Neural cell (in vitro differentiated cells): ENCODE data around the gene PRRT1B. TPM values are rescaled to one million over a fixed set of nuclear protein-coding genes. Genes with fewer than 3 reads are reported as not detected.

Experiments
- H2AFZ ChIP-seq: fragments of 200-600, 300-800 bp; sonication (generic), shearing (Covaris generic); 2 replicates; pipeline ENCODE4 v1.6.0; 2014; ENCODE audit warnings: low read depth, mild to moderate bottlenecking, antibody characterized with exemption, low read length, moderate library complexity
- H3F3A ChIP-seq: fragments of 200-600 bp; shearing (Covaris generic); 2 replicates; pipeline ENCODE4 v1.6.1; 2016; ENCODE audit warnings: mild to moderate bottlenecking, moderate library complexity, mixed read lengths, antibody characterized with exemption, low read length; ENCODE audit not compliant: insufficient read depth, poor library complexity, severe bottlenecking
- H3K27ac ChIP-seq: fragments of 200-600, 300-800 bp; sonication (generic), shearing (Covaris generic); 2 replicates; pipeline ENCODE4 v1.5.1; 2014; ENCODE audit warnings: mild to moderate bottlenecking, low read length, moderate library complexity
- H3K27me3 ChIP-seq: fragments of 300-800, 200-600 bp; sonication (generic), shearing (Covaris generic); 2 replicates; pipeline ENCODE4 v1.6.0; 2014; ENCODE audit warnings: mild to moderate bottlenecking, low read depth, low read length, moderate library complexity; ENCODE audit not compliant: insufficient read depth
- H3K36me3 ChIP-seq: fragments of 300-800, 200-600 bp; sonication (generic), shearing (Covaris generic); 2 replicates; pipeline ENCODE4 v1.5.1; 2014; ENCODE audit warnings: mild to moderate bottlenecking, antibody characterized with exemption, low read length, moderate library complexity; ENCODE audit not compliant: insufficient read depth
- H3K4me2 ChIP-seq: fragments of 300-800, 200-600 bp; sonication (generic), shearing (Covaris generic); 2 replicates; pipeline ENCODE4 v1.6.0; 2014; ENCODE audit warnings: mild to moderate bottlenecking, low read length
- H3K4me3 ChIP-seq: fragments of 300-800, 200-600 bp; sonication (generic), shearing (Covaris generic); 2 replicates; pipeline ENCODE4 v1.5.1; 2014; ENCODE audit warnings: mild to moderate bottlenecking, low read length, moderate library complexity
- H3K79me2 ChIP-seq: fragments of 200-600 bp; shearing (Covaris generic); replicated peaks from 2 replicates; pipeline ENCODE4 v1.6.0; 2014; ENCODE audit warnings: mild to moderate bottlenecking, low read length, moderate library complexity; ENCODE audit not compliant: insufficient read depth
- H3K9ac ChIP-seq: fragments of 300-800, 200-600 bp; sonication (generic), shearing (Covaris generic); 2 replicates; pipeline ENCODE4 v1.6.1; 2016; ENCODE audit warnings: mild to moderate bottlenecking, low read length, mixed read lengths
- H3K9me2 ChIP-seq: fragments of 200-600 bp; shearing (Covaris generic); 2 replicates; pipeline ENCODE4 v1.6.1; 2016; ENCODE audit warnings: mild to moderate bottlenecking, low read length, mixed read lengths; ENCODE audit not compliant: insufficient read depth
- H3K9me3 ChIP-seq: fragments of 200-600, 300-800 bp; sonication (generic), shearing (Covaris generic); 2 replicates; pipeline ENCODE4 v1.6.1; 2016; ENCODE audit warnings: mild to moderate bottlenecking, mixed run types, low read length, moderate library complexity, mixed read lengths
- H4K20me1 ChIP-seq: fragments of 200-600 bp; shearing (Covaris generic); 2 replicates; pipeline ENCODE4 v1.6.1; 2016; ENCODE audit warnings: mild to moderate bottlenecking, mixed run types; ENCODE audit not compliant: insufficient read depth
- CTCF ChIP-seq: fragments of 450-650 bp; IDR thresholded peaks from 2 replicates; pipeline ENCODE4 v1.5.1; 2014; ENCODE audit warnings: antibody characterized with exemption, mild to moderate bottlenecking, moderate library complexity; ENCODE audit not compliant: poor library complexity, severe bottlenecking
- EP300 ChIP-seq: fragments of 450-650 bp; conservative IDR thresholded peaks from 2 replicates; pipeline ENCODE4 v1.6.1; 2014; ENCODE audit warnings: antibody characterized with exemption, mild to moderate bottlenecking, moderate library complexity; ENCODE audit not compliant: poor library complexity, severe bottlenecking
- EZH2 ChIP-seq: fragments of 200-600, 300-800 bp; shearing (Covaris generic), sonication (generic); IDR thresholded peaks from 2 replicates; pipeline ENCODE4 v1.6.1; 2014; ENCODE audit warnings: antibody characterized with exemption, low read length, borderline replicate concordance, mild to moderate bottlenecking; ENCODE audit not compliant: insufficient read depth, poor library complexity, severe bottlenecking
- MXI1 ChIP-seq: fragments of 450-650 bp; conservative IDR thresholded peaks from 2 replicates; pipeline ENCODE4 v1.6.1; 2014; ENCODE audit warnings: antibody characterized with exemption, mild to moderate bottlenecking; ENCODE audit not compliant: poor library complexity, severe bottlenecking
- POLR2AphosphoS5 ChIP-seq: IDR thresholded peaks from 2 replicates; pipeline ENCODE4 v1.6.1; 2012
- RAD21 ChIP-seq: fragments of 450-650 bp; conservative IDR thresholded peaks from 2 replicates; pipeline ENCODE4 v1.6.1; 2014; ENCODE audit warnings: antibody characterized with exemption, mild to moderate bottlenecking, moderate library complexity
- REST ChIP-seq: IDR thresholded peaks from 2 replicates; pipeline ENCODE4 v1.6.1; 2012; ENCODE audit warnings: borderline replicate concordance
- SMC3 ChIP-seq: fragments of 450-650 bp; conservative IDR thresholded peaks from 2 replicates; pipeline ENCODE4 v1.6.1; 2014; ENCODE audit warnings: antibody characterized with exemption, mild to moderate bottlenecking, moderate library complexity; ENCODE audit not compliant: poor library complexity
- TAF1 ChIP-seq: IDR thresholded peaks from 2 replicates; pipeline ENCODE4 v1.6.1; 2012; ENCODE audit warnings: low read depth
- polyA plus RNA-seq: library from polyadenylated mRNA; depleted of rRNA; stranded (reverse); fragments of >200 nt; gene quantifications from 2 replicates; pipeline ENCODE4 v1.2.3, GENCODE V29; 2014

The PRRT1B gene
- polyA plus RNA-seq, 1 donor from 2014 or later: not detected

DNA sequence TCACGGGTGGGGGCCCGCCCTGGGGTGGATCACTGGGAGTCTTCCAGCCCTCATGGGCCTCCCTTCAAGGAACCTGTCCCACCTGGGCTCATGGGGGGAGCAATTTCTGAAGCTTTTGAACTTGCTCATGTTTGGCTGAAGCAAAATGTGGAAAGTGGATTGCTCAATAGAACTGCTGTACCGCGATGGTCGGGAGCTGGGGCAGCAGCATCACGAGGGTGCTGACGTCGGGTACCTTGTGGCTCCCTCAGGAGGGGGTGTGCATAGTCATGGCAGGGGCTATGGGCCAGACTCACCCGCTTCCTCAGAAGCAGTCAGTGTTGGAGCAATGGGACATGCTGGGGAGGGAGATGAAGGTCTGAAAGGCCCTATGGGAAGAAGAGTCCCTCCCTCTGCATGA, 57.9 kb downstream of the PRRT1B start:
- Histone ChIP-seq H3K4me3 (no peak overlapping the region), H3K79me2 (no peaks in the 10 kb centered on the region), H3K9me2 (no peaks in the 10 kb centered on the region), H3F3A (no peaks in the 10 kb centered on the region), H2AFZ (no peak overlapping the region), H3K27me3 (no peaks in the 10 kb centered on the region), H3K9me3 (no peaks in the 10 kb centered on the region), H3K4me2 (no peak overlapping the region), H3K36me3 (no peaks in the 10 kb centered on the region), H3K9ac (no peak overlapping the region), H3K27ac (no peak overlapping the region), H4K20me1 (no peaks in the 10 kb centered on the region)
- TF ChIP-seq POLR2AphosphoS5 (no peak), MXI1 (no peak), REST (no peak), CTCF (no peak), SMC3 (no peak)

DNA sequence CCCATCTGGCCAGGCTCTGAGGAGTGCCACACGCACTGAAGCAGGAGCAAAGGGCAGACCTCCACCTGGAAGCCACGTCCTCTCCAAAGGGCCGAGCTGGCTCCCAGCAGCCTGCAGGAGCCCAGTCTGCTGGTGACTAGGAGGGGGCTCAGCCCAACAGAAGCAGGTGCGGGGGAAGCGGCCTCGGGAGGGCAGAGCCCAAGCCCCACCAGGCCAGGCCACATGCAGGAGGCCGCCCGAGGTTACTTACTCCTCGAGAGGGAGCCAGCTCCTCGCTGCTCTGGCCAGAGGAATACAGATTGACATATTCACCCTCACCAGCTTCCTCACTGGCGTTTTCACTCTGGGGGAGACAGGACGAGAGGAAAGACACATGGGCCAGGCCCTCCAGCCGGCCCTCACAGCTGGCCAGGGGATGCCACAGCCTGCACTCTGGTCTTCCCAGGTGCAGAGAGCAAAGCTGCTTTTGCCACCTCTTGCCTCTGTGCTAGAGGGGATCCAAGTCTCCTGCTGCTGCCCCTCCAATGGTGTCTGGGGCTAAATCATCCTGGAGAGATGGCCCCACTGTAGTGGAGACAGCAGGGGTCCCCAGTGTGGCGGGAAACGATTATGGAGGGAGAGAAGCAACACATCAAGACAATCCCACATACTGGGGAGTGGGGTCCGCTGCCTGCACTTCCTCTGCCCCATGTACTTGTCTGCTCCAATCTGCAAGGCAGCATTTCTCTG, 58.6 kb downstream of the PRRT1B start:
- H3K9me3 ChIP-seq: no peaks in the 10 kb centered on the region
- no peak overlapping the region for H3K27ac ChIP-seq
- H3F3A ChIP-seq: no peaks in the 10 kb centered on the region
- no peak overlapping the region for H3K9ac ChIP-seq
- no peak overlapping the region for H2AFZ ChIP-seq
- no peak overlapping the region for H3K4me3 ChIP-seq
- H3K27me3 ChIP-seq: no peaks in the 10 kb centered on the region
- no peaks in the 10 kb centered on the region for H3K36me3 ChIP-seq
- no peaks in the 10 kb centered on the region for H4K20me1 ChIP-seq
- H3K79me2 ChIP-seq: no peaks in the 10 kb centered on the region
- H3K9me2 ChIP-seq: no peaks in the 10 kb centered on the region
- no peak overlapping the region for H3K4me2 ChIP-seq
- TF ChIP-seq REST (no peak), RAD21 (no peak), EZH2 (no peak), TAF1 (no peak), SMC3 (no peak), MXI1 (no peak), EP300 (no peak), CTCF (no peak), POLR2AphosphoS5 (no peak)
